ENCODE results near the gene NCK1. TPM values are rescaled to one million over a fixed set of nuclear protein-coding genes. Genes with fewer than 3 reads are reported as not detected.
"Not testable (repeated sequence)": the region's sequence is repeated elsewhere in the genome, so short reads cannot be mapped to it uniquely, and the experiment has no call there.

NCK1 gene
- total and polyA plus RNA-seq, 12 donors: 7.6 to 31.8 (median 21.0) TPM

DNA sequence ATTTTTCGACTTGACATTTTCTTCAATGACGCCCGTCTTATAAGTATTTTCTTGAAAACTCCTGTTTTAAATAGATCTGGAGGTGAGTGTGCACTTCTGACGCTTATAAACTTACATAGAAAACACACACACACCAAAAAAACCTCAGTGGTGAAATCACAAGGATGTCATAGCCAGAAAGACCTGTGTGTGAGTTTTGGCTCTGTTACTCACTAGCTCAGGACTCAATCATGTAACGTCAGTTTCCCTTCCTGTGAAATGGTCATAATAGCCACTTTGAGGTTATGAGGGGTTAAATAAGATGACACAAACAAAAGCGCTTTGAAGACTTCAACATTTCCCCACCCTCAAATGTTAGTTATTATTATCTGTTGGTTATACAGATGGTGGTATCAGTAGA lies 97.6 kb downstream of the NCK1 start:
- H3K36me3 ChIP-seq: no peaks in the 10 kb centered on the region
- no peak overlapping the region for H3K4me3 ChIP-seq
- WGBS, 2 donors: 95 to 97% methylated on average over 6 of the region's 6 CpGs
- peaks cover 0 to 6% (median 0%) of the 10 kb centered on the region in 9 donors for H3K4me1 ChIP-seq
- no peaks in the 10 kb centered on the region for H3K27me3 ChIP-seq
- H3K9me3 ChIP-seq: no peaks in the 10 kb centered on the region
- H3K27ac ChIP-seq: no peak overlapping the region
- DNase-seq (no peak), ATAC-seq (no peak)
- TF ChIP-seq, protein P1, sequence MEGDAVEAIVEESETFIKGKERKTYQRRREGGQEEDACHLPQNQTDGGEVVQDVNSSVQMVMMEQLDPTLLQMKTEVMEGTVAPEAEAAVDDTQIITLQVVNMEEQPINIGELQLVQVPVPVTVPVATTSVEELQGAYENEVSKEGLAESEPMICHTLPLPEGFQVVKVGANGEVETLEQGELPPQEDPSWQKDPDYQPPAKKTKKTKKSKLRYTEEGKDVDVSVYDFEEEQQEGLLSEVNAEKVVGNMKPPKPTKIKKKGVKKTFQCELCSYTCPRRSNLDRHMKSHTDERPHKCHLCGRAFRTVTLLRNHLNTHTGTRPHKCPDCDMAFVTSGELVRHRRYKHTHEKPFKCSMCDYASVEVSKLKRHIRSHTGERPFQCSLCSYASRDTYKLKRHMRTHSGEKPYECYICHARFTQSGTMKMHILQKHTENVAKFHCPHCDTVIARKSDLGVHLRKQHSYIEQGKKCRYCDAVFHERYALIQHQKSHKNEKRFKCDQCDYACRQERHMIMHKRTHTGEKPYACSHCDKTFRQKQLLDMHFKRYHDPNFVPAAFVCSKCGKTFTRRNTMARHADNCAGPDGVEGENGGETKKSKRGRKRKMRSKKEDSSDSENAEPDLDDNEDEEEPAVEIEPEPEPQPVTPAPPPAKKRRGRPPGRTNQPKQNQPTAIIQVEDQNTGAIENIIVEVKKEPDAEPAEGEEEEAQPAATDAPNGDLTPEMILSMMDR (IDR thresholded peaks at IDR 0.05): no peak
- intact Hi-C loops (cut with DNase I): no loop called here

DNA sequence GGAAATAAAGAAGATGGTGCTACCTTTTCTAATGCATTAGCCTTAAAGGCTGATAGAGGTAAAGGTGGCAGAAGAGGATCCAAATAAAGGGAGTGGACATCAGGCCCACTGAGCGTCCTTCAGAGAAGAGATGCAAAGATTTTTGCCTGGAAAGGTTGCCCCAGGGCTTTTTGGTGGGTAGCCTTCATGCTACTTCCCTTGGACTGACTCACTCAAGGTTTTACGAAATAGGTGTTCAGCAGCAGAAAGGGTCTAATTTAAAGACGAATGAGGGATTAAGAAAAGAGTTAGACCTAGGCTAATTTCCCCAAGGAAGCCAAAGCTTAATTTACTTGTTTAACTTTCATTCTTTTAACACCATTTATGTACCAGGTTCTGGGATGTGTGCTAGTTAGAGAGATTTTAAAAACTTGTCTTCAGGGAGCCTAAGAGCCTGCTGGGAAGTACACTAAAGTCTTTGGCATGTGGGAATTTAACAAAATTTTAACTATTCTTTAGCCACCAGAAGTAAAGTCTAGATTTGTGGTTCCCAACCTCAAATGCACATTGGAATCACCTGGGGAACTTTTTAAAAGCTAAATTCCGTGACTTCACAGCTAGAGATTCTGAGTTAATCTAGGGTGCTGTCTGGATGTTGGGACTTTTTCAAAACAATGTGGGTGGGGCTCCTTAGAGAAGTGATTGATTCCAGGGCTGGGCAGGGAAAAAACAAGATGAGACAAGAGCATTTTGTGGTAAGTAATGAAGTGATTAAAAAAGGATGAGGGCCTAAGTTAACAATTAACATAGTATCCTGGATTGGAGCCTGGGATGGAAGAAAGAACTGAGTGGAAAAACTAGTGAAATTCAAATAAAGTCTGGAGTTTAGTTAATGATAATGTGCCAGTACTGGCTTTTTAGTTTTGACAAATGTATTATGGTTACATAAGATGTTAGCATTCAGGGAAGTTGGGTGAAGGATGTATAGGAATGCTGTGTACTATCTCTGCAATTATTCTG lies 99.1 kb downstream of the NCK1 start:
- Histone ChIP-seq H3K27ac (no peak overlapping the region), H3K9me3 (no peaks in the 10 kb centered on the region), H3K27me3 (no peaks in the 10 kb centered on the region), H3K4me3 (no peak overlapping the region), H3K36me3 (no peaks in the 10 kb centered on the region), H3K4me1 (no peaks in the 10 kb centered on the region)
- no peak for DNase-seq
- ATAC-seq: no peak
- TF ChIP-seq, protein P1 (IDR thresholded peaks at IDR 0.05): no peak
- WGBS, 2 donors: 89 to 93% methylated on average over 4 of the region's 4 CpGs
- intact Hi-C loops (cut with DNase I): no loop called here

DNA sequence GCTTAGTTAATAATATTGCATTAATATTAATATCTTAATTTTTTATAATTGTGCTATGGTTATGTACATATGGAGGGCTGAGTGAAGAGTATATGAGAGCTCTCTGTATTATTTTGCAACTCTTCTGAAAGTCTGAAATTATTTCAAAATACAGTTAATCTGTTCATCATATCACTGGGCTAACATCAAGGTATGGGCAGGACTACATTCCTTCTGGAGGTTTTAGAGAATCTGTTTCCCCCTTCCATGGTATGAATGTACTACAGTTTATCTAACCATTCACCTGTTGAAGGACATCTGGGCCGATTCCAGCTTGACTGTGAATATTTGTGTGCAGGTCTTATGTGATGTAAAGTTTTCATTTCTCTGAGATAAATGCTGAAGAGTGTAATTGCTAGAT lies 100.9 kb downstream of the NCK1 start:
- TF ChIP-seq, protein P1 (IDR thresholded peaks at IDR 0.05): no peak
- intact Hi-C loops (cut with DNase I): no loop called here
- 71 to 79% methylated on average over 1 of the region's 1 CpG for WGBS, 2 donors
- DNase-seq: no peak
- no peaks in the 10 kb centered on the region for H3K27me3 ChIP-seq
- H3K9me3 ChIP-seq: no peaks in the 10 kb centered on the region
- H3K36me3 ChIP-seq: no peaks in the 10 kb centered on the region
- ATAC-seq: no peak
- no peak overlapping the region for H3K27ac ChIP-seq
- no peak overlapping the region for H3K4me3 ChIP-seq
- H3K4me1 ChIP-seq: no peaks in the 10 kb centered on the region

DNA sequence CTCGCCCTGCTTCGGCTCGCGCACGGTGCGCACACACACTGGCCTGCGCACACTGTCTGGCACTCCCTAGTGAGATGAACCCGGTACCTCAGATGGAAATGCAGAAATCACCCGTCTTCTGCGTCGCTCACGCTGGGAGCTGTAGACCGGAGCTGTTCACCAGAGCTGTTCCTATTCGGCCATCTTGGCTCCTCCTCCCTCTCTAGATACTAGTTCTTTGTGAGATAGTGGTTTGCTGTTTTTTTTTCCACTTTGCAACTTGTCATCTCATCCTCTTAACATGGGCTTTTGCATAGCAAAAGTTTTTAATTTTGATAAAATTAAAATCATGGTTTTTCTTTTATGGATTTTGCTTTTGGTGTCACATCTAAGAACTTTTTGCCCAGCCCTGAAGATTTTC lies 107.5 kb downstream of the NCK1 start:
- H3K27ac ChIP-seq; H3K36me3 ChIP-seq; H3K4me3 ChIP-seq; intact Hi-C loops (cut with DNase I); DNase-seq; ATAC-seq; H3K4me1 ChIP-seq; H3K27me3 ChIP-seq: not testable (repeated sequence)
- peaks cover 0 to 24% (median 4%) of the 10 kb centered on the region in 11 donors for H3K9me3 ChIP-seq
- 88 to 96% methylated on average over 6 of the region's 14 CpGs for WGBS, 2 donors

DNA sequence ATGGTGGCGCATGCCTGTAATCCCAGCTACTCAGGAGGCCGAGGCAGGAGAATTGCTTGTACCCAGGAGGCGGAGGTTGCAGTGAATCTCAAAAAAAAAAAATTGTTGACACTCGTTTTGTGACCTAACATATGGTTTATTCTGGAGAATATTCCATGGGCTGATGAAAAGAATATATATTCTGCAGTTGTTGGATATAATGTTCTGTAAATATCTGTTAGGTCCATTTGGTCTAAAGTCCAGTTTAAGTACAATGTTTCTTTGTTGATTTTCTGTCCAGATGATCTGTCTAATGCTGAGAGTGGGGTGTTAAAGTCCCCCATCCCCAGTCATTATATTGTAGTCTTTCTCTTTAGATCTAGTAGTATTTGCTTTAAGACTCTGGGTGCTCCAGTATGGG lies 111.3 kb downstream of the NCK1 start:
- Histone ChIP-seq H3K27ac (no peak overlapping the region), H3K36me3 (no peaks in the 10 kb centered on the region), H3K9me3 (peaks cover 0 to 35% (median 12%) of the 10 kb centered on the region in 11 donors), H3K27me3 (no peaks in the 10 kb centered on the region), H3K4me3 (no peak overlapping the region), H3K4me1 (no peaks in the 10 kb centered on the region)
- 96 to 97% methylated on average over 4 of the region's 4 CpGs for WGBS, 2 donors
- no peak for DNase-seq
- intact Hi-C loops (cut with DNase I): no loop called here
- ATAC-seq: no peak
- TF ChIP-seq, protein P1 (IDR thresholded peaks at IDR 0.05): no peak

Measured in heart right ventricle (tissue), 16 donors.